AG04450 (cell line): ENCODE measurements around the gene ZACN. TPM values are rescaled to one million over a fixed set of nuclear protein-coding genes. Genes with fewer than 3 reads are reported as not detected.
"Not testable (repeated sequence)": the region's sequence is repeated elsewhere in the genome, so short reads cannot be mapped to it uniquely, and the experiment has no call there.

Source experiments
- CTCF ChIA-PET: fragments of 300-600, 350-600 bp; formaldehyde crosslinking; extraction: SDS; loops from one replicate; lab custom pipeline; 2022; ENCODE audit warnings: antibody characterized with exemption, inconsistent platforms; lab: Charles Lee
- POLR2A ChIA-PET: fragments of 350-600 bp; formaldehyde crosslinking; extraction: SDS; loops from one replicate; lab custom pipeline; 2021; ENCODE audit warnings: antibody characterized with exemption, inconsistent platforms; lab: Yijun Ruan, JAX
- DNase-seq: peaks from one replicate; pipeline ENCODE4 v3.0.0-alpha.2; 2011; ENCODE audit warnings: low read depth, low spot score
- H3K27ac ChIP-seq: one replicate; pipeline ENCODE4 v1.5.1; 2012; ENCODE audit warnings: low read depth, low read length, control low read depth
- H3K27me3 ChIP-seq: one replicate; pipeline ENCODE4 v1.6.0; 2012; ENCODE audit warnings: low read length; ENCODE audit not compliant: control insufficient read depth, insufficient read depth
- H3K4me3 ChIP-seq: 2 replicates; pipeline ENCODE4 v1.5.1; 2011; ENCODE audit warnings: mild to moderate bottlenecking, low read depth, low read length, control low read depth
- H3K9me3 ChIP-seq: 2 replicates; pipeline ENCODE4 v1.5.1; 2012; ENCODE audit warnings: low read length; ENCODE audit not compliant: control insufficient read depth, insufficient read depth
- CTCF ChIP-seq: IDR thresholded peaks from 2 replicates; pipeline ENCODE4 v1.5.1; 2011; ENCODE audit warnings: low read depth, low read length, control low read depth, inconsistent platforms
- polyA plus RNA-seq: library from polyadenylated mRNA; depleted of rRNA; stranded (reverse); fragments of >200 nt; gene quantifications from 2 replicates; pipeline ENCODE4 v1.2.3, GENCODE V29; 2011

Gene ZACN
- polyA plus RNA-seq, 1 experiment = not detected

- Histone ChIP-seq H3K9me3 (peaks cover 4% of the 10 kb centered on the region; the same call in 1 of the 2 replicates), H3K27me3 (peaks cover 64% of the 10 kb centered on the region), H3K4me3 (no peak overlapping the region), H3K27ac (no peak overlapping the region)
- TF ChIP-seq CTCF = no peak
- CTCF ChIA-PET = interaction anchor here (0.6 kb wide), 1 partner anchor 77 kb away, joined by 3 read pairs; no protein-coding TSS in a partner anchor
- POLR2A ChIA-PET = no interaction called here
- no peak for DNase-seq
Observed at GRCh38 chr17:76075364-76076145, 3.4 kb upstream of the ZACN start.

DNA sequence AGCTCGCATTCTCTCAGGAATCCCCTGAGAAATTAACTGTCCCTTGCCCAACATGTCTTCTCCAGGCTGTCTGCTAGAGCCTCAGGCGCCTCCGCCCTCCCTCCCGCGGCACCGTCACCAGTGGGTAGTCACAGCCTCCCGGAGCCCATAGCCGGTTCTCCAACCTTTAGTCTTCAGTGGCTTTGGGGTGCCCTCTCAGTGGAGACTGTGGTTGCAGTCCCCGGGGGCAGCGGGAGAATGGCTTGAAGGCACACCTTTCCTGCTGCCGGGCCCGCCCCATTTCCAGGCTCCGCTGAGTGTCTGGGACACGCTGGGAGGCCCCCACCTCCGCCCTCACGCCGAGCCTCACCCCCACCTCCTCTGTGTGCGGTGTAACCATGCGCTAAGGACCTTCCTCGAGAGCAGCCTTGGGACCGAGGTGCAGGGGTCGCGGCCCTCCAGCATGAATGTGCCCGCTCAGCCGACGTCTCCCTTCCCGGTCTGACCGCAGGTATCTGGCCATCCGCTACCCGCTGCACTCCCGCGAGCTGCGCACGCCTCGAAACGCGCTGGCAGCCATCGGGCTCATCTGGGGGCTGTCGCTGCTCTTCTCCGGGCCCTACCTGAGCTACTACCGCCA, 2.7 kb upstream of the ZACN start:
- Histone ChIP-seq H3K4me3 (no peak overlapping the region), H3K27ac (no peak overlapping the region), H3K27me3 (peaks cover 66% of the 10 kb centered on the region), H3K9me3 (peaks cover 4% of the 10 kb centered on the region; the same call in 1 of the 2 replicates)
- CTCF ChIA-PET = no interaction called here
- TF ChIP-seq CTCF = no peak
- POLR2A ChIA-PET = no interaction called here
- DNase-seq = no peak

DNA sequence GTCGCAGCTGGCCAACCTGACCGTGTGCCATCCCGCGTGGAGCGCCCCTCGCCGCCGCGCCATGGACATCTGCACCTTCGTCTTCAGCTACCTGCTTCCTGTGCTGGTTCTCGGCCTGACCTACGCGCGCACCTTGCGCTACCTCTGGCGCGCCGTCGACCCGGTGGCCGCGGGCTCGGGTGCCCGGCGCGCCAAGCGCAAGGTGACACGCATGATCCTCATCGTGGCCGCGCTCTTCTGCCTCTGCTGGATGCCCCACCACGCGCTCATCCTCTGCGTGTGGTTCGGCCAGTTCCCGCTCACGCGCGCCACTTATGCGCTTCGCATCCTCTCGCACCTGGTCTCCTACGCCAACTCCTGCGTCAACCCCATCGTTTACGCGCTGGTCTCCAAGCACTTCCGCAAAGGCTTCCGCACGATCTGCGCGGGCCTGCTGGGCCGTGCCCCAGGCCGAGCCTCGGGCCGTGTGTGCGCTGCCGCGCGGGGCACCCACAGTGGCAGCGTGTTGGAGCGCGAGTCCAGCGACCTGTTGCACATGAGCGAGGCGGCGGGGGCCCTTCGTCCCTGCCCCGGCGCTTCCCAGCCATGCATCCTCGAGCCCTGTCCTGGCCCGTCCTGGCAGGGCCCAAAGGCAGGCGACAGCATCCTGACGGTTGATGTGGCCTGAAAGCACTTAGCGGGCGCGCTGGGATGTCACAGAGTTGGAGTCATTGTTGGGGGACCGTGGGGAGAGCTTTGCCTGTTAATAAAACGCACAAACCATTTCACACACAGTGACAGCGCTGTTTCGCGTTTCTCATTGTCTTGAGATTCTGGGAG, 2.0 kb upstream of the ZACN start:
- Histone ChIP-seq H3K9me3 (peaks cover 4% of the 10 kb centered on the region; the same call in 1 of the 2 replicates), H3K4me3 (no peak overlapping the region), H3K27me3 (peaks cover 66% of the 10 kb centered on the region), H3K27ac (no peak overlapping the region)
- TF ChIP-seq CTCF = no peak
- POLR2A ChIA-PET = interaction anchor here (0.6 kb wide), 1 partner anchor 11 kb away, joined by 3 read pairs; no protein-coding TSS in a partner anchor
- CTCF ChIA-PET = interaction anchor here (0.5 kb wide), 1 partner anchor 105 kb away, joined by 3 read pairs; no protein-coding TSS in a partner anchor
- DNase-seq = no peak

- POLR2A ChIA-PET = interaction anchor here (0.6 kb wide), 1 partner anchor 10 kb away, joined by 3 read pairs; no protein-coding TSS in a partner anchor
- no peak for TF ChIP-seq CTCF
- peaks cover 4% of the 10 kb centered on the region; the same call in 1 of the 2 replicates for H3K9me3 ChIP-seq
- DNase-seq = no peak
- peaks cover 66% of the 10 kb centered on the region for H3K27me3 ChIP-seq
- H3K27ac ChIP-seq = no peak overlapping the region
- no peak overlapping the region for H3K4me3 ChIP-seq
- CTCF ChIA-PET = interaction anchor here (0.5 kb wide), 1 partner anchor 104 kb away, joined by 3 read pairs; no protein-coding TSS in a partner anchor
Observed at GRCh38 chr17:76077584-76078110, 1.3 kb upstream of the ZACN start.

DNA sequence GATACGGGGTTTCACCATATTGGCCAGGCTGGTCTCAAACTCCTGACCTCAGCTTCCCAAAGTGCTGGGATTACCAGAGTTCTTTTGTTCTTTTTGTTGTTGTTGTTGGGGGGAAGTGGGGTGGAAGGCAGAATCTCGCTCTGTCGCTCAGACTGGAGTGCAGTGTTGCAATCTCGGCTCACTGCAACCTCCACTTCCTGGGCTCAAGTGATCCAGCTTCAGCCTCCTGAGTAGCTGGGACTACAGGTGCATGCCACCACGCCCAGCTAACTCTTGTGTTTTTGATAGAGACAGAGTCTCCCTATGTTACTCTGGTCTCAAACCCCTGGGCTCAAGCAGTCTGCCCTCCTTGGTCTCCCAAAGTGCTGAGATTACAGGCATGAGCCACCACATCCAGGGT, 612 bp upstream of the ZACN start:
- POLR2A ChIA-PET, H3K9me3 ChIP-seq, DNase-seq, CTCF ChIA-PET, H3K27ac ChIP-seq, H3K4me3 ChIP-seq: not testable (repeated sequence)
- peaks cover 66% of the 10 kb centered on the region for H3K27me3 ChIP-seq
